GM21576 (cell line): Measurements from ENCODE around the gene MORN3.

Experiments used
- ATAC-seq: cut with Tn5 transposase; IDR thresholded peaks from one replicate; pipeline ENCODE4 v1.9.1; 2021; ENCODE audit warnings: mild to moderate bottlenecking, moderate library complexity; ENCODE audit not compliant: unreplicated experiment

MORN3 gene

DNA sequence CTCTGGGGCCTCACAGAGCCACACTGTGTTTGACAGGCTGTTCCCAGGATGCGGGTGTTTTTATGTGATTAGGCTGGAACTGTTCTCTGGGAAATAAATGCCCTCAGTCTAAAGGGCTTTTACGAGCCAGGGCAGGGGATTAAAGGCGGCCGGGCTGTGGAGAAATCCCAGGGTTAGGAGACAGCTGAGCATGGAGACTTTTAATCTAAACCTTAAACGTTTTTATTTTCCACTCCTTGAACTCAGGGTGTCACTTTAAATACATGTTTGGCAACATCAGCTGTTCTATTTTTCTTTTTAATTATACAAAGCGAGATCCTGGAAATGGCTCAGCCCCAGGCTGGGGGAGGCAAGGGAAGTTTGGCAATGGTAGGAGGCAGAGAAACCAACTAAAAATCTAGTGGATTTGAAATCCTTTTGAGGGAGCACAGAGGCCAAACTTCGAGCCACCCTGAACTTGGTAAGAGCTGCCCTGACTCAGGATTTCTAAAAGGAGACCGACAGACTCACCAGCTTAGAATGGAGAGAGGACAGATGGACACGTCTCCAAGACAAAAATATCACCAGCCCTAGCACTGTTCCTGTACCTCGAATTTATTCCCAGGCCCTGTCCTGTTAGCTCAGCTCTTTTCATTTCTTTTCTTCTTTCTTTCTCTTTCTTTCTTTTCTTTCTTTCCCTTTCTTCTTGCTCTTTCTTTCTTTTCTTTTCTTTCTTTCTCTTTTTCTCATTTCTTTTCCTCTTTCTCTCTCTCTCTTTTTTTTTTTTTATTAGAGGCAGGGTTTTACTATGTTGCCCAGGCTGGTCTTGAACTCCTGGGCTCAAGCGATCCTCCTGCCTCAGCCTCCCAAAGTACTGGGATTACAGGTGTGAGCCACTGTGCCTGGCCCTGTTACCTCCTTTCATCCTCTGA lies 59.0 kb downstream of the MORN3 start:
- no peak for ATAC-seq

DNA sequence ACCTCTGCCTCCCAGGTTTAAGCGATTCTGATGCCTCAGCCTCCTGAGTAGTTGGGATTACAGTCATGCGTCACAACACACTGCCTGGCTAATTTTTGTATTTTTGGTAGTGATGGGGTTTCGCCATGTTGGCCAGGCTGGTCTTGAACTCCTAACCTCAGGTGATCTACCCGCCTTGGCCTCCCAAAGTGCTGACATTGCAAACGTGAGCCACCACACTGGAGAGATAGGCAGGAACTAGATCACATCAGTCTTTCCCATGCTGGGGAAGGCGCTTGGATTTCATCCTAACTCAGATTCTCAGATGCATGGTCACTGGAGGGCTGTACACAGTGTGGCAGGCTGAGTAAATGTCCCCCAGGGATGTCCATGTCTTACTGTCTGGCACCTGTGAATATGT lies 61.2 kb downstream of the MORN3 start:
- ATAC-seq: no peak

DNA sequence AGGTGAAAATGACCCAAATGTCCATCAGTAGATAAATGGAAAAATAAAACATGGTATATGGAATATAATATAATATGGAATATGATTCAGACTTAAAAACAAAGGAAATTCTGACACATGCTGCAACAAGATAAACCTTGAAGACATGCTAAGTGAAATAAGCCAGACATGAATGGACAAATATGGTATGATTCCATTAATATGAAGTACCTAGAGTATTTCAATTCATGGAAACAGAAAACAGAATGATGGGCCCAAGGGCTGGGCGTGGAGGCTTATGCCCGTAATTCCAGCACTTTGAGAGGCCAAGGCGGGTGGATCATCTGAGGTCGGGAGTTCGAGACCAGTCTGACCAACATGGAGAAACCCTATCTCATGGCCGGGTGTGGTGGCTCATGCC lies 65.9 kb downstream of the MORN3 start:
- no peak for ATAC-seq

DNA sequence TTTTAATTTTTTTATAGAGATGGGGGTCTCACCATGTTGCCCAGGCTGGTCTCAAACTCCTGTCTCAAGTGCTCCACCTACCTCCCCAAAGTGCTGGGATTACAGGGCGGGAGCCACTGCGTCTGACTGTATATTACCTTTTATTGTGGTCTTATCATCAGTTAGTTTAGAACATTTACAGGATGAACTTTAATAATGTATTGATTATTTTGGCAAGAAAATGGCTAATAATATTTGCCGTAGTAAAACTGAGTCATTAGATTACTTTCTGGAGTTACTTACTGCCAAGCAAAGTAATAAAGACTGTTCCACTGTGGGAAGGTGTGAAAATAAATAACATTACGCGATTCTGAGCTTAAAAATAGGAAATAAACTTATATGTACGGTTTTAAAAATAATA lies 66.7 kb downstream of the MORN3 start:
- ATAC-seq: no peak

DNA sequence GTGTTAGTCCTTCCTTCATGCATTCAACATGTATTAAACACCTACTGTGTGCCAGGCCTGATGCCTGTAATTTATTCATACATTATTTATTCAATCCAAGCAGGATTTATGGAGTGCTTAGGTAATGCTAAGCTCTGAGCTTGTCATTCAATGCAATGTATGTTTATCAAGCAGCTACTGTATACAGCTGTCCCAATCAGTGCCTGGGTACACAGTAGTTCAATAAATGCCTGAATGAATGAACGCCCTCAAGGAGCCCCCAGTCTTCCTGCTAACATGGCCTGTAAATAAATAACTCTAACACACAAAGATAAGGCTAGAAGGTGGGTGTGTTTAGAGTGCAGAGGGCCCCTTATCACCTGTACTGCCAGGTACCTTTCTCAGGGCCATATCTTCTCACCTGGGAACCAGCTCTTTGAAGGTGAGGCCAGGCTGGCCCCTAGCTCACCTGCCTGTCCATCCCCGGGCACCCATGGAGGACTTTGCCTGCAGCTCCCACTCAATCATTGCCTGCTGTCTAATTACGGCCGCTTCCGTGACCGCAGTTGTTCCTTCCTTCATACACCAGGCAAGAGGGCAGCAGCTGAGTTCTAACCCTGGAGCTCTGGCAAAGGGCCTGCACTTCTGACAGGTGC lies 68.6 kb downstream of the MORN3 start:
- ATAC-seq: no peak
